ENCODE data around the gene RHCE. TPM values are rescaled to one million over a fixed set of nuclear protein-coding genes. Genes with fewer than 3 reads are reported as not detected.
"Not testable (repeated sequence)": the region's sequence is repeated elsewhere in the genome, so short reads cannot be mapped to it uniquely, and the experiment has no call there.

The RHCE gene
- total RNA-seq, 1 donor from 2014 or later: 0.08 TPM

GRCh38 chr1:25461849-25462248 is 41.2 kb upstream of the RHCE start:
- H3K27me3 ChIP-seq (ENCODE audit: control insufficient read depth, insufficient read depth, low read length): no peaks in the 10 kb centered on the region

GRCh38 chr1:25460816-25461215 is 40.2 kb upstream of the RHCE start:
- not testable (repeated sequence) for H3K36me3 ChIP-seq (ENCODE audit: control insufficient read depth, insufficient read depth, low read length); DNase-seq (ENCODE audit: low read depth); H3K4me3 ChIP-seq (ENCODE audit: low read depth, low read length); H3K27me3 ChIP-seq (ENCODE audit: control insufficient read depth, insufficient read depth, low read length)

More at GRCh38 chr1:25461849-25462248, 41.2 kb upstream of the RHCE start:
- no peak overlapping the region for H3K4me3 ChIP-seq (ENCODE audit: low read depth, low read length)
- H3K36me3 ChIP-seq (ENCODE audit: control insufficient read depth, insufficient read depth, low read length): peaks cover 3% of the 10 kb centered on the region
- DNase-seq (ENCODE audit: low read depth): no peak
- no peak for TF ChIP-seq CTCF (IDR thresholded peaks at IDR 0.05; ENCODE audit: insufficient read depth, low read length, poor library complexity, severe bottlenecking)

GRCh38 chr1:25460020-25460419 is 39.4 kb upstream of the RHCE start:
- no peak overlapping the region for H3K4me3 ChIP-seq (ENCODE audit: low read depth, low read length)
- DNase-seq (ENCODE audit: low read depth): no peak
- H3K36me3 ChIP-seq (ENCODE audit: control insufficient read depth, insufficient read depth, low read length): peaks cover 3% of the 10 kb centered on the region
- TF ChIP-seq CTCF (IDR thresholded peaks at IDR 0.05; ENCODE audit: insufficient read depth, low read length, poor library complexity, severe bottlenecking): no peak
- no peaks in the 10 kb centered on the region for H3K27me3 ChIP-seq (ENCODE audit: control insufficient read depth, insufficient read depth, low read length)

- H3K36me3 ChIP-seq (ENCODE audit: control insufficient read depth, insufficient read depth, low read length): peaks cover 3% of the 10 kb centered on the region
- no peak for TF ChIP-seq CTCF (IDR thresholded peaks at IDR 0.05; ENCODE audit: insufficient read depth, low read length, poor library complexity, severe bottlenecking)
- H3K27me3 ChIP-seq (ENCODE audit: control insufficient read depth, insufficient read depth, low read length): no peaks in the 10 kb centered on the region
- no peak overlapping the region for H3K4me3 ChIP-seq (ENCODE audit: low read depth, low read length)
- no peak for DNase-seq (ENCODE audit: low read depth)
These were observed 38.1 kb upstream of the RHCE start for GRCh38 chr1:25458541-25459298.

- no peak for DNase-seq (ENCODE audit: low read depth)
- no peak for TF ChIP-seq CTCF (IDR thresholded peaks at IDR 0.05; ENCODE audit: insufficient read depth, low read length, poor library complexity, severe bottlenecking)
- Histone ChIP-seq H3K36me3 (ENCODE audit: control insufficient read depth, insufficient read depth, low read length) (peaks cover 3% of the 10 kb centered on the region), H3K4me3 (ENCODE audit: low read depth, low read length) (no peak overlapping the region), H3K27me3 (ENCODE audit: control insufficient read depth, insufficient read depth, low read length) (no peaks in the 10 kb centered on the region)
These were observed 35.9 kb upstream of the RHCE start for GRCh38 chr1:25456502-25456901.

- DNase-seq (ENCODE audit: low read depth): no peak
- TF ChIP-seq CTCF (IDR thresholded peaks at IDR 0.05; ENCODE audit: insufficient read depth, low read length, poor library complexity, severe bottlenecking): no peak
- Histone ChIP-seq H3K4me3 (ENCODE audit: low read depth, low read length) (no peak overlapping the region), H3K27me3 (ENCODE audit: control insufficient read depth, insufficient read depth, low read length) (no peaks in the 10 kb centered on the region), H3K36me3 (ENCODE audit: control insufficient read depth, insufficient read depth, low read length) (no peaks in the 10 kb centered on the region)
These were observed 31.3 kb upstream of the RHCE start for GRCh38 chr1:25451908-25452307.

All from kidney epithelial cell (primary cell).